Measurements from ENCODE around the gene WSB2.

DNA sequence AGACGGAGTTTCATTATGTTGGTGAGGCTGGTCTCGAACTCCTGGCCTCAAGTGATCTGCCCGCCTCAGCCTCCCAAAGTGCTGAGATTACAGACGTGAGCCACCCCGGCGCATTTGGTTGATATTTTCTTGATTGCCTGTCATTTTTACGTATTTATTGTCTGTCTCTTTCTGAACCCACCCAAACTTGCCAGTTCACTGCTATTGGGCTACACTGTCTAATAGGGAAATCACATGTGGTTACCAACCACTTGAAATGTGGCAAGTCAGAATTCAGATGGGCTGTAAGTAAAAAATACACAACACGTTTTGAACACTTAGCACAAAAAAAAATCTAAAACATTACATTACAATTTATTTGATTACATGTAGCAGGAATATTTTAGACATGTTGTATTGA is 2.1 kb downstream of the WSB2 start:
- TF ChIP-seq ZFP3 (CRISPR knock-in tag; IDR thresholded peaks at IDR 0.05) (no peak), ZNF565 (CRISPR knock-in tag; conservative IDR thresholded peaks at IDR 0.05; ENCODE audit: low read depth) (no peak), OSR1 (CRISPR knock-in tag; IDR thresholded peaks at IDR 0.05) (no peak), ZC3H10 (CRISPR knock-in tag; IDR thresholded peaks at IDR 0.05) (no peak), TCF4 (CRISPR knock-in tag; IDR thresholded peaks at IDR 0.05; ENCODE audit: borderline replicate concordance) (no peak), ARNTL (CRISPR knock-in tag; IDR thresholded peaks at IDR 0.05; ENCODE audit: borderline replicate concordance, low read depth) (no peak), TOX (CRISPR knock-in tag; IDR thresholded peaks at IDR 0.05; ENCODE audit: borderline replicate concordance) (no peak), ZNF8 (CRISPR knock-in tag; IDR thresholded peaks at IDR 0.05) (no peak)
- TF ChIP-seq, protein P1, sequence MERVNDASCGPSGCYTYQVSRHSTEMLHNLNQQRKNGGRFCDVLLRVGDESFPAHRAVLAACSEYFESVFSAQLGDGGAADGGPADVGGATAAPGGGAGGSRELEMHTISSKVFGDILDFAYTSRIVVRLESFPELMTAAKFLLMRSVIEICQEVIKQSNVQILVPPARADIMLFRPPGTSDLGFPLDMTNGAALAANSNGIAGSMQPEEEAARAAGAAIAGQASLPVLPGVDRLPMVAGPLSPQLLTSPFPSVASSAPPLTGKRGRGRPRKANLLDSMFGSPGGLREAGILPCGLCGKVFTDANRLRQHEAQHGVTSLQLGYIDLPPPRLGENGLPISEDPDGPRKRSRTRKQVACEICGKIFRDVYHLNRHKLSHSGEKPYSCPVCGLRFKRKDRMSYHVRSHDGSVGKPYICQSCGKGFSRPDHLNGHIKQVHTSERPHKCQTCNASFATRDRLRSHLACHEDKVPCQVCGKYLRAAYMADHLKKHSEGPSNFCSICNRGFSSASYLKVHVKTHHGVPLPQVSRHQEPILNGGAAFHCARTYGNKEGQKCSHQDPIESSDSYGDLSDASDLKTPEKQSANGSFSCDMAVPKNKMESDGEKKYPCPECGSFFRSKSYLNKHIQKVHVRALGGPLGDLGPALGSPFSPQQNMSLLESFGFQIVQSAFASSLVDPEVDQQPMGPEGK (CRISPR knock-in tag; IDR thresholded peaks at IDR 0.05; ENCODE audit: borderline replicate concordance), result no peak
- TF ChIP-seq, protein P2, sequence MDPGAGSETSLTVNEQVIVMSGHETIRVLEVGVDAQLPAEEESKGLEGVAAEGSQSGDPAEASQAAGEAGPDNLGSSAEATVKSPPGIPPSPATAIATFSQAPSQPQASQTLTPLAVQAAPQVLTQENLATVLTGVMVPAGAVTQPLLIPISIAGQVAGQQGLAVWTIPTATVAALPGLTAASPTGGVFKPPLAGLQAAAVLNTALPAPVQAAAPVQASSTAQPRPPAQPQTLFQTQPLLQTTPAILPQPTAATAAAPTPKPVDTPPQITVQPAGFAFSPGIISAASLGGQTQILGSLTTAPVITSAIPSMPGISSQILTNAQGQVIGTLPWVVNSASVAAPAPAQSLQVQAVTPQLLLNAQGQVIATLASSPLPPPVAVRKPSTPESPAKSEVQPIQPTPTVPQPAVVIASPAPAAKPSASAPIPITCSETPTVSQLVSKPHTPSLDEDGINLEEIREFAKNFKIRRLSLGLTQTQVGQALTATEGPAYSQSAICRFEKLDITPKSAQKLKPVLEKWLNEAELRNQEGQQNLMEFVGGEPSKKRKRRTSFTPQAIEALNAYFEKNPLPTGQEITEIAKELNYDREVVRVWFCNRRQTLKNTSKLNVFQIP (CRISPR knock-in tag; IDR thresholded peaks at IDR 0.05; ENCODE audit: borderline replicate concordance, low read depth), result no peak
- TF ChIP-seq, protein P3, sequence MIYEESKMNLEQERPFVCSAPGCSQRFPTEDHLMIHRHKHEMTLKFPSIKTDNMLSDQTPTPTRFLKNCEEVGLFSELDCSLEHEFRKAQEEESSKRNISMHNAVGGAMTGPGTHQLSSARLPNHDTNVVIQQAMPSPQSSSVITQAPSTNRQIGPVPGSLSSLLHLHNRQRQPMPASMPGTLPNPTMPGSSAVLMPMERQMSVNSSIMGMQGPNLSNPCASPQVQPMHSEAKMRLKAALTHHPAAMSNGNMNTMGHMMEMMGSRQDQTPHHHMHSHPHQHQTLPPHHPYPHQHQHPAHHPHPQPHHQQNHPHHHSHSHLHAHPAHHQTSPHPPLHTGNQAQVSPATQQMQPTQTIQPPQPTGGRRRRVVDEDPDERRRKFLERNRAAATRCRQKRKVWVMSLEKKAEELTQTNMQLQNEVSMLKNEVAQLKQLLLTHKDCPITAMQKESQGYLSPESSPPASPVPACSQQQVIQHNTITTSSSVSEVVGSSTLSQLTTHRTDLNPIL (CRISPR knock-in tag; IDR thresholded peaks at IDR 0.05; ENCODE audit: low read depth), result no peak
- TF ChIP-seq, protein P4, sequence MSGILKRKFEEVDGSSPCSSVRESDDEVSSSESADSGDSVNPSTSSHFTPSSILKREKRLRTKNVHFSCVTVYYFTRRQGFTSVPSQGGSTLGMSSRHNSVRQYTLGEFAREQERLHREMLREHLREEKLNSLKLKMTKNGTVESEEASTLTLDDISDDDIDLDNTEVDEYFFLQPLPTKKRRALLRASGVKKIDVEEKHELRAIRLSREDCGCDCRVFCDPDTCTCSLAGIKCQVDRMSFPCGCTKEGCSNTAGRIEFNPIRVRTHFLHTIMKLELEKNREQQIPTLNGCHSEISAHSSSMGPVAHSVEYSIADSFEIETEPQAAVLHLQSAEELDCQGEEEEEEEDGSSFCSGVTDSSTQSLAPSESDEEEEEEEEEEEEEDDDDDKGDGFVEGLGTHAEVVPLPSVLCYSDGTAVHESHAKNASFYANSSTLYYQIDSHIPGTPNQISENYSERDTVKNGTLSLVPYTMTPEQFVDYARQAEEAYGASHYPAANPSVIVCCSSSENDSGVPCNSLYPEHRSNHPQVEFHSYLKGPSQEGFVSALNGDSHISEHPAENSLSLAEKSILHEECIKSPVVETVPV (CRISPR knock-in tag; IDR thresholded peaks at IDR 0.05), result no peak
